Measurements from ENCODE around the gene USP24. TPM values are rescaled to one million over a fixed set of nuclear protein-coding genes. Genes with fewer than 3 reads are reported as not detected.

USP24 gene
- total RNA-seq, 1 experiment from 2014 or later, result 35.3 TPM

DNA sequence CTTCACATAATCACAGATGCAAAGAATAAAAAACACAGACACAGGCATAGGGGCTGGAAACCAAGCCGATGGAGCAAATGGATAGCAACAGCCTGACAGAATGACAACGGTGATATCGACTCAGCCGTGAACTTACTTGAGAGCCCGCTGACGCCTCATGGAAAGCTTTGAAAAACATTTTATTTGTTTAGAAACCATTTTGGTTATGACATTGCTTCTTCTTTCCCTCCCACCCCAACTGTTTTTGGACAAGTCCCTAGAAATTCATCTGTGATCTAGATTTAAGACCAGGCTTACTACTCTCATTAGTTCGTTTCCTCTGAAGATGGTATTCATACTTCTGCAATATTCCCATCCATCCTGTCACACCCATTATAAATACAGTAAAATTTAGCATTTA lies 130.9 kb downstream of the USP24 start:
- Histone ChIP-seq H3K4me2 (ENCODE audit: insufficient read depth, insufficient read length, low read length) (no peak overlapping the region), H3K23ac (ENCODE audit: insufficient read length, low read depth, low read length) (no peak overlapping the region), H3T11ph (ENCODE audit: low read length) (no peak overlapping the region), H3K56ac (ENCODE audit: insufficient read length, low read depth, low read length) (no peak overlapping the region), H3K27me3 (ENCODE audit: insufficient read depth, low read length) (no peaks in the 10 kb centered on the region), H3K79me1 (ENCODE audit: insufficient read depth, low read depth, low read length, poor library complexity, severe bottlenecking) (no peaks in the 10 kb centered on the region), H4K8ac (replicated peaks; ENCODE audit: insufficient read length, low read depth, low read length) (no peak overlapping the region), H2AK5ac (ENCODE audit: insufficient read length, low read length) (no peak overlapping the region), H2BK12ac (ENCODE audit: insufficient read length, low read depth, low read length) (no peak overlapping the region), H3K4me1 (ENCODE audit: insufficient read depth, low read length) (no peaks in the 10 kb centered on the region), H3K14ac (ENCODE audit: insufficient read depth, low read length) (no peak overlapping the region), H2BK120ac (ENCODE audit: low read depth, low read length, poor library complexity, severe bottlenecking) (no peak overlapping the region), H2BK5ac (ENCODE audit: insufficient read length, low read length) (no peak overlapping the region), H3K9ac (ENCODE audit: extremely low read depth, insufficient read length, low read length) (no peak overlapping the region), H3K9me3 (ENCODE audit: control insufficient read depth, low read depth, low read length) (no peaks in the 10 kb centered on the region), H3K79me2 (ENCODE audit: insufficient read depth, low read length) (no peaks in the 10 kb centered on the region), H4K20me1 (ENCODE audit: control insufficient read depth, insufficient read depth, insufficient read length) (no peaks in the 10 kb centered on the region), H4K5ac (ENCODE audit: insufficient read length, low read depth, low read length) (no peak overlapping the region), H4K91ac (ENCODE audit: insufficient read length, low read depth, low read length) (no peak overlapping the region), H3K27ac (ENCODE audit: insufficient read length, low read depth, low read length) (no peak overlapping the region), H2BK20ac (ENCODE audit: low read depth, low read length, poor library complexity, severe bottlenecking) (no peak overlapping the region), H2BK15ac (ENCODE audit: low read depth, low read length) (no peak overlapping the region), H3K4ac (ENCODE audit: low read depth, low read length) (no peak overlapping the region), H3K23me2 (ENCODE audit: insufficient read length, low read depth, low read length, poor library complexity, severe bottlenecking) (no peaks in the 10 kb centered on the region), H2AFZ (ENCODE audit: low read length) (no peak overlapping the region), H3K18ac (ENCODE audit: insufficient read length, low read depth, low read length) (no peak overlapping the region)
- Mint-ChIP-seq H3K4me1 (peaks cover 10% of the 10 kb centered on the region in 2 experiments; a peak in 3 of 4 replicates), H3K9me3 (no peaks in the 10 kb centered on the region), H3K4me3 (no peak overlapping the region), H3K27ac (no peak overlapping the region), H3K36me3 (ENCODE audit: insufficient read depth in 1 of 3, low read depth in 3 of 3) (peaks cover 15 to 89% (median 50%) of the 10 kb centered on the region in 3 experiments; a peak in 6 of 7 replicates), H3K27me3 (ENCODE audit: low read depth) (no peaks in the 10 kb centered on the region)
- WGBS (ENCODE audit: extremely low coverage, insufficient read length, low lambda C conversion rate), result no CpG with 5 or more reads among the region's 7 CpGs
- DNase-seq, result no peak
- TF ChIP-seq, protein P1, sequence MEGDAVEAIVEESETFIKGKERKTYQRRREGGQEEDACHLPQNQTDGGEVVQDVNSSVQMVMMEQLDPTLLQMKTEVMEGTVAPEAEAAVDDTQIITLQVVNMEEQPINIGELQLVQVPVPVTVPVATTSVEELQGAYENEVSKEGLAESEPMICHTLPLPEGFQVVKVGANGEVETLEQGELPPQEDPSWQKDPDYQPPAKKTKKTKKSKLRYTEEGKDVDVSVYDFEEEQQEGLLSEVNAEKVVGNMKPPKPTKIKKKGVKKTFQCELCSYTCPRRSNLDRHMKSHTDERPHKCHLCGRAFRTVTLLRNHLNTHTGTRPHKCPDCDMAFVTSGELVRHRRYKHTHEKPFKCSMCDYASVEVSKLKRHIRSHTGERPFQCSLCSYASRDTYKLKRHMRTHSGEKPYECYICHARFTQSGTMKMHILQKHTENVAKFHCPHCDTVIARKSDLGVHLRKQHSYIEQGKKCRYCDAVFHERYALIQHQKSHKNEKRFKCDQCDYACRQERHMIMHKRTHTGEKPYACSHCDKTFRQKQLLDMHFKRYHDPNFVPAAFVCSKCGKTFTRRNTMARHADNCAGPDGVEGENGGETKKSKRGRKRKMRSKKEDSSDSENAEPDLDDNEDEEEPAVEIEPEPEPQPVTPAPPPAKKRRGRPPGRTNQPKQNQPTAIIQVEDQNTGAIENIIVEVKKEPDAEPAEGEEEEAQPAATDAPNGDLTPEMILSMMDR (conservative IDR thresholded peaks at IDR 0.05), result no peak

All from H9 (cell line).